ENCODE results near the gene ACSF2. TPM values are rescaled to one million over a fixed set of nuclear protein-coding genes. Genes with fewer than 3 reads are reported as not detected.
A peak's percentile ranks its signal among the peaks of the same experiment; 100 is the strongest.

Gene ACSF2
- polyA plus RNA-seq, 1 of the 3 experiments (the other 2 are of a cell fraction), result 46.6 TPM

- no peak overlapping the region for H3K9ac ChIP-seq
- H3F3A ChIP-seq (replicated peaks; ENCODE audit: insufficient read depth), result peaks cover 34% of the 10 kb centered on the region
- WGBS (ENCODE audit: low lambda C conversion rate), result 90% methylated on average over 13 of the region's 13 CpGs
- no peaks in the 10 kb centered on the region for H3K9me2 ChIP-seq
- no peaks in the 10 kb centered on the region for H4K20me1 ChIP-seq (ENCODE audit: insufficient read depth)
- H3K4me3 ChIP-seq (ENCODE audit: low read depth in 2 of 2, low read length in 1 of 2), result no peak overlapping the region
- H2AFZ ChIP-seq (ENCODE audit: low read depth), result no peak overlapping the region
- H3K4me1 ChIP-seq (ENCODE audit: control insufficient read depth in 1 of 2, insufficient read depth in 2 of 2, low read depth in 1 of 2, low read length in 1 of 2), result peaks cover 0 to 9% of the 10 kb centered on the region in 2 experiments; a peak in 1 of 4 replicates
- no peaks in the 10 kb centered on the region for H3K9me3 ChIP-seq
- TF ChIP-seq POLR2AphosphoS5 (IDR thresholded peaks at IDR 0.05; ENCODE audit: low read depth, low read length) (peak; percentile 34; the same call in 1 of the 2 replicates), CHD2 (IDR thresholded peaks at IDR 0.05; ENCODE audit: low read length, partially characterized antibody) (no peak), GATA2 (CRISPR knock-in tag; IDR thresholded peaks at IDR 0.05) (no peak), EP300 (IDR thresholded peaks at IDR 0.05; ENCODE audit: borderline replicate concordance in 1 of 2, low read depth in 1 of 2, low read length in 1 of 2) (no peak), RCOR1 (IDR thresholded peaks at IDR 0.05; ENCODE audit: low read length) (no peak), CTCF (IDR thresholded peaks at IDR 0.05) (peak; percentile 28), FOXJ3 (CRISPR knock-in tag; IDR thresholded peaks at IDR 0.05) (no peak)
- TF ChIP-seq, protein P1, sequence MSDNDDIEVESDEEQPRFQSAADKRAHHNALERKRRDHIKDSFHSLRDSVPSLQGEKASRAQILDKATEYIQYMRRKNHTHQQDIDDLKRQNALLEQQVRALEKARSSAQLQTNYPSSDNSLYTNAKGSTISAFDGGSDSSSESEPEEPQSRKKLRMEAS (IDR thresholded peaks at IDR 0.05; ENCODE audit: low read depth), result no peak
- TF ChIP-seq, protein P2, sequence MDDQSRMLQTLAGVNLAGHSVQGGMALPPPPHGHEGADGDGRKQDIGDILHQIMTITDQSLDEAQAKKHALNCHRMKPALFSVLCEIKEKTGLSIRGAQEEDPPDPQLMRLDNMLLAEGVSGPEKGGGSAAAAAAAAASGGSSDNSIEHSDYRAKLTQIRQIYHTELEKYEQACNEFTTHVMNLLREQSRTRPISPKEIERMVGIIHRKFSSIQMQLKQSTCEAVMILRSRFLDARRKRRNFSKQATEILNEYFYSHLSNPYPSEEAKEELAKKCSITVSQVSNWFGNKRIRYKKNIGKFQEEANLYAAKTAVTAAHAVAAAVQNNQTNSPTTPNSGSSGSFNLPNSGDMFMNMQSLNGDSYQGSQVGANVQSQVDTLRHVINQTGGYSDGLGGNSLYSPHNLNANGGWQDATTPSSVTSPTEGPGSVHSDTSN (IDR thresholded peaks at IDR 0.05), result peak; percentile 3; the same call in 1 of the 2 replicates
- CTCF ChIA-PET, result interaction anchor here (0.8 to 3.0 kb wide), 12 partner anchors 11 to 180 kb away, joined by 3 to 27 read pairs (median 4); partner anchors contain the start of gene LRRC59
- no peak for DNase-seq
- no peak overlapping the region for H3K4me2 ChIP-seq
- no peak overlapping the region; a peak in 1 of 4 replicates for H3K27ac ChIP-seq (ENCODE audit: low read depth in 2 of 2, low read length in 1 of 2)
- H3K27me3 ChIP-seq (ENCODE audit: insufficient read depth), result no peaks in the 10 kb centered on the region
- H3K79me2 ChIP-seq (ENCODE audit: insufficient read depth), result no peaks in the 10 kb centered on the region; the same call in 1 of the 2 replicates
- POLR2A ChIA-PET, result interaction anchor here (1.0 to 2.7 kb wide), 3 partner anchors 9 to 17 kb away, joined by 3 to 12 read pairs (median 3); partner anchors contain the start of gene LRRC59
- peaks cover 44 to 70% of the 10 kb centered on the region in 2 experiments for H3K36me3 ChIP-seq (replicated peaks in 1 of 2; ENCODE audit: control insufficient read depth in 1 of 2, insufficient read depth in 2 of 2, low read length in 1 of 2)
Observed at GRCh38 chr17:50380369-50381259, 45.4 kb upstream of the ACSF2 start.

GRCh38 chr17:50381260-50381815 lies 44.7 kb upstream of the ACSF2 start:
- H3K9me2 ChIP-seq, result no peaks in the 10 kb centered on the region
- 89% methylated on average over 7 of the region's 7 CpGs for WGBS (ENCODE audit: low lambda C conversion rate)
- H3K79me2 ChIP-seq (ENCODE audit: insufficient read depth), result no peaks in the 10 kb centered on the region; the same call in none of the 2 replicates
- H3K36me3 ChIP-seq (replicated peaks in 1 of 2; ENCODE audit: control insufficient read depth in 1 of 2, insufficient read depth in 2 of 2, low read length in 1 of 2), result peaks cover 51 to 77% of the 10 kb centered on the region in 2 experiments
- H3K4me1 ChIP-seq (ENCODE audit: control insufficient read depth in 1 of 2, insufficient read depth in 2 of 2, low read depth in 1 of 2, low read length in 1 of 2), result peaks cover 0 to 3% of the 10 kb centered on the region in 2 experiments; a peak in 1 of 4 replicates
- H3F3A ChIP-seq (replicated peaks; ENCODE audit: insufficient read depth), result peaks cover 34% of the 10 kb centered on the region
- H3K9ac ChIP-seq, result no peak overlapping the region
- H3K27ac ChIP-seq (ENCODE audit: low read depth in 2 of 2, low read length in 1 of 2), result no peak overlapping the region
- H3K4me3 ChIP-seq (ENCODE audit: low read depth in 2 of 2, low read length in 1 of 2), result no peak overlapping the region
- H3K27me3 ChIP-seq (ENCODE audit: insufficient read depth), result no peaks in the 10 kb centered on the region
- CTCF ChIA-PET, result interaction anchor here (0.8 to 3.0 kb wide), 11 partner anchors 10 to 181 kb away, joined by 3 to 27 read pairs (median 4); partner anchors contain the start of gene LRRC59
- DNase-seq, result no peak
- H2AFZ ChIP-seq (ENCODE audit: low read depth), result no peak overlapping the region
- no peak overlapping the region for H3K4me2 ChIP-seq
- peaks cover 2% of the 10 kb centered on the region; the same call in 1 of the 2 replicates for H4K20me1 ChIP-seq (ENCODE audit: insufficient read depth)
- TF ChIP-seq SMC3 (IDR thresholded peaks at IDR 0.05; ENCODE audit: low read depth, low read length) (no peak), EZH2phosphoT487 (IDR thresholded peaks at IDR 0.05; ENCODE audit: borderline replicate concordance, low read depth) (no peak), JUND (IDR thresholded peaks at IDR 0.05) (no peak), TEAD4 (IDR thresholded peaks at IDR 0.05; ENCODE audit: borderline replicate concordance, insufficient read depth) (no peak), FOXJ3 (CRISPR knock-in tag; IDR thresholded peaks at IDR 0.05) (no peak), MXI1 (IDR thresholded peaks at IDR 0.05; ENCODE audit: low read depth, low read length) (no peak), POLR2AphosphoS5 (IDR thresholded peaks at IDR 0.05; ENCODE audit: low read depth, low read length) (no peak)
- TF ChIP-seq, protein P1 (IDR thresholded peaks at IDR 0.05; ENCODE audit: low read depth), result no peak
- TF ChIP-seq, protein P3, sequence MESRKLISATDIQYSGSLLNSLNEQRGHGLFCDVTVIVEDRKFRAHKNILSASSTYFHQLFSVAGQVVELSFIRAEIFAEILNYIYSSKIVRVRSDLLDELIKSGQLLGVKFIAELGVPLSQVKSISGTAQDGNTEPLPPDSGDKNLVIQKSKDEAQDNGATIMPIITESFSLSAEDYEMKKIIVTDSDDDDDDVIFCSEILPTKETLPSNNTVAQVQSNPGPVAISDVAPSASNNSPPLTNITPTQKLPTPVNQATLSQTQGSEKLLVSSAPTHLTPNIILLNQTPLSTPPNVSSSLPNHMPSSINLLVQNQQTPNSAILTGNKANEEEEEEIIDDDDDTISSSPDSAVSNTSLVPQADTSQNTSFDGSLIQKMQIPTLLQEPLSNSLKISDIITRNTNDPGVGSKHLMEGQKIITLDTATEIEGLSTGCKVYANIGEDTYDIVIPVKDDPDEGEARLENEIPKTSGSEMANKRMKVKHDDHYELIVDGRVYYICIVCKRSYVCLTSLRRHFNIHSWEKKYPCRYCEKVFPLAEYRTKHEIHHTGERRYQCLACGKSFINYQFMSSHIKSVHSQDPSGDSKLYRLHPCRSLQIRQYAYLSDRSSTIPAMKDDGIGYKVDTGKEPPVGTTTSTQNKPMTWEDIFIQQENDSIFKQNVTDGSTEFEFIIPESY (IDR thresholded peaks at IDR 0.05; ENCODE audit: borderline replicate concordance, low read depth), result no peak
- POLR2A ChIA-PET, result interaction anchor here (1.0 to 2.7 kb wide), 3 partner anchors 9 to 16 kb away, joined by 3 to 12 read pairs (median 3); partner anchors contain the start of gene LRRC59
- H3K9me3 ChIP-seq, result no peaks in the 10 kb centered on the region

All from SK-N-SH (cell line).